Parathyroid adenoma (tissue), 2 donors: ENCODE measurements around the gene SLC28A1.

Experiments
- H2AFZ ChIP-seq: fragments of 300-600 bp; sonication (generic); one replicate; pipeline ENCODE4 v1.7.0; 2017; ENCODE audit warnings: antibody characterized with exemption, mild to moderate bottlenecking
- H3K27ac ChIP-seq: fragments of 300-600 bp; sonication (generic); one replicate; pipeline ENCODE4 v1.7.0; 2017
- H3K27me3 ChIP-seq: fragments of 300-600 bp; sonication (generic); one replicate; pipeline ENCODE4 v1.7.0; 2017; ENCODE audit warnings: low read length; ENCODE audit not compliant: control insufficient read depth, insufficient read depth
- H3K36me3 ChIP-seq: fragments of 300-600 bp; sonication (generic); one replicate; pipeline ENCODE4 v1.7.0; 2017; ENCODE audit warnings: low read length; ENCODE audit not compliant: control insufficient read depth, insufficient read depth
- H3K4me1 ChIP-seq: fragments of 300-600 bp; sonication (generic); one replicate; pipeline ENCODE4 v1.7.0; 2017; ENCODE audit warnings: control low read depth
- H3K4me2 ChIP-seq: fragments of 300-600 bp; sonication (generic); one replicate; pipeline ENCODE4 v1.7.0; 2017; ENCODE audit warnings: low read length
- H3K4me3 ChIP-seq: fragments of 300-600 bp; sonication (generic); one replicate; pipeline ENCODE4 v1.7.0; 2017; ENCODE audit warnings: low read depth, low read length
- H3K79me2 ChIP-seq: fragments of 300-600 bp; sonication (generic); one replicate; pipeline ENCODE4 v1.7.0; 2017; ENCODE audit warnings: control low read depth
- H3K9ac ChIP-seq: fragments of 300-600 bp; sonication (generic); one replicate; pipeline ENCODE4 v1.7.0; 2017; ENCODE audit warnings: mild to moderate bottlenecking
- H3K9me3 ChIP-seq: fragments of 300-600 bp; sonication (generic); one replicate; pipeline ENCODE4 v1.7.0; 2017; ENCODE audit warnings: low read length; ENCODE audit not compliant: control insufficient read depth
- TF ChIP-seq, protein P1 (sequence below): fragments of 300-600 bp; sonication (generic); IDR thresholded peaks from one replicate; pipeline ENCODE4 v1.7.0; 2017; ENCODE audit warnings: antibody characterized with exemption, mild to moderate bottlenecking
- donor health status: primary hyperparathyroidism.

The SLC28A1 gene

DNA sequence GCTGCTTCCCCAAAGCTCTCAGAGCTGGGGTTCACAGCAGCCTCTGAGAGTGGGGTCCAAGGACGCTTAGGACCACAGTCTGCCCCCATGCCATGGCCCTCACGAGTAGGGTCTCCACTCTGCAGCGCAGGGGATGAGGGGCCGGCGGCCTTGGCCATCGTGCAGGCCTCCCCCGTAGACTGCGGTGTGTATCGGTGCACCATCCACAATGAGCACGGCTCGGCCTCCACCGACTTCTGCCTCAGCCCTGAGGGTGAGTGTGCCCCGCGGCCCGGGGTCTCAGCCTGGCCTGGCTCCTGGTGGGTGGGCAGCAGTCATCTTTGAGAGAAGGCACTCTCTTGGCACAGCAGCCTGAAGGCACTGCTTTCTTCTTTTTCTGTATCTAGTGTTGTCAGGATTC is 24.8 kb upstream of the SLC28A1 start:
- Histone ChIP-seq H3K79me2 (no peaks in the 10 kb centered on the region), H2AFZ (no peak overlapping the region), H3K9me3 (no peaks in the 10 kb centered on the region), H3K4me3 (no peak overlapping the region), H3K27me3 (no peaks in the 10 kb centered on the region), H3K27ac (no peak overlapping the region), H3K36me3 (no peaks in the 10 kb centered on the region), H3K4me1 (peaks cover 3% of the 10 kb centered on the region), H3K4me2 (no peak overlapping the region), H3K9ac (no peak overlapping the region)
- TF ChIP-seq, protein P1, sequence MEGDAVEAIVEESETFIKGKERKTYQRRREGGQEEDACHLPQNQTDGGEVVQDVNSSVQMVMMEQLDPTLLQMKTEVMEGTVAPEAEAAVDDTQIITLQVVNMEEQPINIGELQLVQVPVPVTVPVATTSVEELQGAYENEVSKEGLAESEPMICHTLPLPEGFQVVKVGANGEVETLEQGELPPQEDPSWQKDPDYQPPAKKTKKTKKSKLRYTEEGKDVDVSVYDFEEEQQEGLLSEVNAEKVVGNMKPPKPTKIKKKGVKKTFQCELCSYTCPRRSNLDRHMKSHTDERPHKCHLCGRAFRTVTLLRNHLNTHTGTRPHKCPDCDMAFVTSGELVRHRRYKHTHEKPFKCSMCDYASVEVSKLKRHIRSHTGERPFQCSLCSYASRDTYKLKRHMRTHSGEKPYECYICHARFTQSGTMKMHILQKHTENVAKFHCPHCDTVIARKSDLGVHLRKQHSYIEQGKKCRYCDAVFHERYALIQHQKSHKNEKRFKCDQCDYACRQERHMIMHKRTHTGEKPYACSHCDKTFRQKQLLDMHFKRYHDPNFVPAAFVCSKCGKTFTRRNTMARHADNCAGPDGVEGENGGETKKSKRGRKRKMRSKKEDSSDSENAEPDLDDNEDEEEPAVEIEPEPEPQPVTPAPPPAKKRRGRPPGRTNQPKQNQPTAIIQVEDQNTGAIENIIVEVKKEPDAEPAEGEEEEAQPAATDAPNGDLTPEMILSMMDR, result no peak

DNA sequence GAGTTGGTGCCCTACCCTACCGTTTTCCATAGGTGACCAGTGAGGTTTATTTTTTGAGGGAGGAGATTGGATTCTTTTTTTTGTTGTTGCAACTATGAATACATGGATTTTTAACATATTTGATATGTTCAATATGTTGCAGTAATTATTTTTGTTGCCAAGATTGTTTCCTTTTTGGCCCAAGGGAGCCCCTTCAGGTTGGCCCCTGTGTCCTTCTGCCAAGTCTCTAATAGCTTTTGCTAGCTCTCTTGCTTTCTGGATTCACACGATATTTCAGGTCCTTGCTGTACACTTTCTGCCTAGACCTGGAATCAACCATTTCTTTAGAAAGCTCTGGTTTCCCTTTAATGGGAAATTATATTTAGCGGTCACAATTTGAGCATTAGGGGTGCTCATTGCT is 22.7 kb upstream of the SLC28A1 start:
- Histone ChIP-seq H3K27ac (no peak overlapping the region), H3K36me3 (no peaks in the 10 kb centered on the region), H3K4me3 (no peak overlapping the region), H3K9me3 (no peaks in the 10 kb centered on the region), H2AFZ (no peak overlapping the region), H3K9ac (no peak overlapping the region), H3K4me1 (no peaks in the 10 kb centered on the region), H3K4me2 (no peak overlapping the region), H3K27me3 (no peaks in the 10 kb centered on the region), H3K79me2 (no peaks in the 10 kb centered on the region)
- TF ChIP-seq, protein P1, result no peak

DNA sequence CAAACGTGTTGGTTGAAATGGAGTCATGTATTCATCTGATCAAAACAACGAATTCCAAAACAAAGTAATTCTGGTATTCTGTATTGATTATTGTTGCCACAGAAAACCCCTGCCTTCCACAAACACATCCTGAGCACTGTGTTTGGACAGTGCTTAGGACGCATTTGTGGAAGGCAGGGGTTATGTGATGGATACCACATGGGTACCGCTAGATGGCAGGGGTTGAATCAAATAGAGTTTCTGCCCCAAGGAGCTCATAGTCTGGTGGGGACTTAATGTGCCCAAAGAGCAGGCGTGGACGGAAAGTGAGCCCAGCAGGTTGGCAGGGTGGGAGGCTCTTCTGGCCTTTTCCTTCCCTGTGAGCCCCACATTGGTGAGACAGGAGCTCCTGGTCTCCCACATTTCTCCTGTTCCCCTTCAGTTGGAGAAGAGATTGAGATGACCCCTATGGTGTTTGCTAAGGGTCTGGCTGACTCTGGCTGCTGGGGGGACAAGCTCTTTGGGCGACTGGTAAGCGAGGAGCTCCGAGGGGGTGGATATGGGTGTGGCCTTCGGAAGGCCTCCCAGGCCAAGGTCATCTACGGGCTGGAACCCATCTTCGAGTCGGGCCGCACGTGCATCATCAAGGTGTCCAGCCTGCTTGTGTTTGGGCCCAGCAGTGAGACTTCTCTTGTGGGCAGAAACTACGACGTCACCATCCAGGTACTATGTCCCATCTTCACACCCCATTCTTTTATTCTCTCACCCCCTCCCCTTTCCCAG is 22.1 kb upstream of the SLC28A1 start:
- H3K4me2 ChIP-seq, result no peak overlapping the region
- no peak overlapping the region for H3K9ac ChIP-seq
- no peaks in the 10 kb centered on the region for H3K9me3 ChIP-seq
- H3K27me3 ChIP-seq, result no peaks in the 10 kb centered on the region
- H3K79me2 ChIP-seq, result no peaks in the 10 kb centered on the region
- TF ChIP-seq, protein P1, result no peak
- H2AFZ ChIP-seq, result no peak overlapping the region
- H3K4me3 ChIP-seq, result no peak overlapping the region
- no peaks in the 10 kb centered on the region for H3K4me1 ChIP-seq
- no peaks in the 10 kb centered on the region for H3K36me3 ChIP-seq
- no peak overlapping the region for H3K27ac ChIP-seq

DNA sequence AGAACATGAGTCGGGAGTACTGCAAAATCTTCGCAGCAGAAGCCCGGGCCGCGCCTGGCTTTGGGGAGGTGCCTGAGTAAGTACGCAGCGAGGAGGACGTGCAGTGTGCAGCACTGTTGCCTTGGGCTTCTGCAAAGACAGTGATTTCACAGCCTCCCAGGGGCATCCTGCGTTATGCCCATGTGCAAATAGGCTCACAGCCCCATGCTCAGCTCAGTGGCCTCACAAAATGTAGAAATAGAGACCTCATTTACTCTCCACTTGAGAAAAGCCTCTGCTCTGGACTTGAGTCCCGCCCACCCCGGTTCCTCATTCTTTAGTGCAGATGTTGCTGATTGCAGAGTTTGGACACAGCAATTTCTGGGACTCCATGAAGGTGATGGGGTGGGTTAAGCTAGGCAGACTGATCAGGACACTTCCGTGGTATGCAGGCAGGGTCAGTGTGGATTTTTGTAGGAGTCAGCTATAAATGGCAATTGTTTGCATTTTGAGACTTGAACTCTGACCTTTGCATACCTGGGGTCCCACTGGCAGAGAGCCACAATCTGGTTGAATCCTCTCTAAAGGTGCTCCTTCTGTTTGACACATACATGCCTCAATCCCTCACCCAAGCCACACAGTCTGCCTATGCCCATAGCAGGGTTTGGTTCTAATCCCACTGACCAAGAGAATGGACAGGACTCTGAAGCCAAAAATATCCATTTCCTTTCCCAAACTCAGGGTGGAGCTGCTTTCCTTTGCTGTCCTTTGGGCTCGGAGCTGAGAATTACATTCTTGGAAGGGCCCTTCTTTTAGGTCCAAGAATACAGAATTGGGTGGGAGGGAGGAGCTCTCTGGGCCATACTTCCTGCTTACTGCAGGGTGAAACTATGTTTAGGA is 20.7 kb upstream of the SLC28A1 start:
- Histone ChIP-seq H3K36me3 (no peaks in the 10 kb centered on the region), H2AFZ (no peak overlapping the region), H3K4me1 (no peaks in the 10 kb centered on the region), H3K4me2 (no peak overlapping the region), H3K9ac (no peak overlapping the region), H3K27me3 (no peaks in the 10 kb centered on the region), H3K9me3 (no peaks in the 10 kb centered on the region), H3K4me3 (no peak overlapping the region), H3K79me2 (no peaks in the 10 kb centered on the region), H3K27ac (no peak overlapping the region)
- TF ChIP-seq, protein P1, result no peak
